B cell (primary cell): ENCODE measurements around the gene KLK6.

Source experiments
- EZH2 ChIP-seq: IDR thresholded peaks from 2 replicates; pipeline ENCODE4 v1.6.1; 2012; ENCODE audit warnings: borderline replicate concordance, low read depth, mild to moderate bottlenecking, moderate library complexity, low read length; ENCODE audit not compliant: insufficient read depth, poor library complexity, severe bottlenecking
- TF ChIP-seq, protein P1 (sequence below): fragments of 200-600 bp; IDR thresholded peaks from one replicate; pipeline ENCODE4 v1.8.0; 2022; ENCODE audit warnings: antibody characterized with exemption, mild to moderate bottlenecking

GRCh38 chr19:50939596-50939995 is 29.8 kb downstream of the KLK6 start:
- TF ChIP-seq, protein P1, sequence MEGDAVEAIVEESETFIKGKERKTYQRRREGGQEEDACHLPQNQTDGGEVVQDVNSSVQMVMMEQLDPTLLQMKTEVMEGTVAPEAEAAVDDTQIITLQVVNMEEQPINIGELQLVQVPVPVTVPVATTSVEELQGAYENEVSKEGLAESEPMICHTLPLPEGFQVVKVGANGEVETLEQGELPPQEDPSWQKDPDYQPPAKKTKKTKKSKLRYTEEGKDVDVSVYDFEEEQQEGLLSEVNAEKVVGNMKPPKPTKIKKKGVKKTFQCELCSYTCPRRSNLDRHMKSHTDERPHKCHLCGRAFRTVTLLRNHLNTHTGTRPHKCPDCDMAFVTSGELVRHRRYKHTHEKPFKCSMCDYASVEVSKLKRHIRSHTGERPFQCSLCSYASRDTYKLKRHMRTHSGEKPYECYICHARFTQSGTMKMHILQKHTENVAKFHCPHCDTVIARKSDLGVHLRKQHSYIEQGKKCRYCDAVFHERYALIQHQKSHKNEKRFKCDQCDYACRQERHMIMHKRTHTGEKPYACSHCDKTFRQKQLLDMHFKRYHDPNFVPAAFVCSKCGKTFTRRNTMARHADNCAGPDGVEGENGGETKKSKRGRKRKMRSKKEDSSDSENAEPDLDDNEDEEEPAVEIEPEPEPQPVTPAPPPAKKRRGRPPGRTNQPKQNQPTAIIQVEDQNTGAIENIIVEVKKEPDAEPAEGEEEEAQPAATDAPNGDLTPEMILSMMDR = no peak
- TF ChIP-seq EZH2 = no peak
